ENCODE data around the gene SPTAN1. TPM values are rescaled to one million over a fixed set of nuclear protein-coding genes. Genes with fewer than 3 reads are reported as not detected.
A peak's percentile ranks its signal among the peaks of the same experiment; 100 is the strongest.

SPTAN1 gene
- total and polyA plus RNA-seq, 2 of the 4 experiments (the other 2 are of a cell fraction): 275 to 327 TPM

GRCh38 chr9:128635266-128636023, 83.1 kb downstream of the SPTAN1 start (continued):
- TF ChIP-seq MAFK (IDR thresholded peaks at IDR 0.05; ENCODE audit: low read depth, low read length): no peak
- peak; percentile 92 for TF ChIP-seq SMC3 (IDR thresholded peaks at IDR 0.05; ENCODE audit: low read depth, low read length)
- TF ChIP-seq CEBPB (IDR thresholded peaks at IDR 0.05; ENCODE audit: low read depth, low read length): no peak
- no peak for TF ChIP-seq RFX5 (IDR thresholded peaks at IDR 0.05; ENCODE audit: low read depth, low read length)

- Histone ChIP-seq H2AFZ (replicated peaks; ENCODE audit: low read length, poor library complexity) (peak overlapping the region; percentile 94), H3K18ac (ENCODE audit: low read depth, low read length) (peak overlapping the region; percentile 77; the same call in 1 of the 2 replicates), H3K79me1 (ENCODE audit: low read depth in 1 of 2, low read length in 2 of 2) (peaks cover 0 to 27% of the 10 kb centered on the region in 2 experiments; a peak in 2 of 4 replicates), H2BK5ac (ENCODE audit: low read depth, low read length, poor library complexity, severe bottlenecking) (peak overlapping the region; percentile 99), H2BK120ac (ENCODE audit: low read depth, low read length) (peak overlapping the region; percentile 97), H4K91ac (ENCODE audit: insufficient read depth, low read depth, low read length) (peak overlapping the region; percentile 100), H2AK9ac (replicated peaks; ENCODE audit: low read depth, low read length, poor library complexity) (peak overlapping the region; percentile 100), H3K14ac (replicated peaks; ENCODE audit: low read depth, low read length) (peak overlapping the region; percentile 97), H2BK15ac (ENCODE audit: low read depth, low read length) (peak overlapping the region; percentile 95; the same call in 2 of the 3 replicates), H4K8ac (ENCODE audit: low read depth in 2 of 2, low read length in 2 of 2) (peak overlapping the region; percentile 82 to 97), H3K4me1 (ENCODE audit: control insufficient read depth, insufficient read depth, low read length) (peaks cover 13% of the 10 kb centered on the region), H3K9ac (ENCODE audit: low read depth, low read length) (no peak overlapping the region), H3K36me3 (ENCODE audit: control insufficient read depth, insufficient read depth, low read length) (peaks cover 37% of the 10 kb centered on the region), H3K4me2 (ENCODE audit: low read depth, low read length) (no peak overlapping the region), H3K9me1 (ENCODE audit: insufficient read depth, low read length) (0 out of 2 replicates have a peak, but pooled peaks cover 5% of the 10 kb centered on the region), H3K23ac (ENCODE audit: low read depth, low read length) (0 out of 2 replicates have a peak overlapping the region, but pooled peaks have one; percentile 98), H2AK5ac (ENCODE audit: low read depth, low read length) (peak overlapping the region; percentile 100), H3K56ac (ENCODE audit: extremely low read depth, insufficient read depth, low read length) (peak overlapping the region; percentile 55; the same call in 1 of the 2 replicates), H3K9me3 (ENCODE audit: control insufficient read depth, insufficient read depth, low read length) (no peaks in the 10 kb centered on the region), H4K5ac (ENCODE audit: low read depth, low read length) (peak overlapping the region; percentile 90), H3K4ac (ENCODE audit: low read depth, low read length) (peak overlapping the region; percentile 100), H4K20me1 (ENCODE audit: insufficient read depth, low read length) (0 out of 2 replicates have a peak, but pooled peaks cover 3% of the 10 kb centered on the region), H2BK20ac (ENCODE audit: low read depth, low read length) (peak overlapping the region; percentile 90), H3K27me3 (ENCODE audit: control insufficient read depth, insufficient read depth, low read length) (no peaks in the 10 kb centered on the region), H3K27ac (ENCODE audit: insufficient read depth, low read length) (peak overlapping the region; percentile 98), H3K4me3 (ENCODE audit: insufficient read depth, low read depth, low read length) (no peak overlapping the region)
- ATAC-seq (ENCODE audit: low read depth) (peak; percentile 2; the same call in 1 of the 2 replicates), DNase-seq (no peak)
- ChIA-PET CTCF (interaction anchor here (0.6 to 1.0 kb wide), 11 partner anchors 27 to 313 kb away, joined by 3 to 5 read pairs (median 3); partner anchors contain the start of genes ENDOG and ZDHHC12), POLR2A (ENCODE audit: unreplicated experiment) (interaction anchor here (0.6 kb wide), 1 partner anchor 56 kb away, joined by 5 read pairs; no protein-coding TSS in a partner anchor)
- 95% methylated on average over 7 of the region's 16 CpGs; no CpG with 5 or more reads in 1 of the 2 experiments for WGBS, 2 experiments (ENCODE audit: extremely low coverage in 2 of 2, insufficient read length in 1 of 2)
- intact Hi-C loops (cut with micrococcal nuclease) (no loop called here), dilution Hi-C loops (cut with HindIII; ENCODE audit: low sequenced_read_pairs, unreplicated experiment) (no loop called here), in situ Hi-C loops (cut with MboI; ENCODE audit: low sequenced_read_pairs) (no loop called here)
- BruUV-seq (replicated peaks): no TSS peak
- TF ChIP-seq MXI1 (IDR thresholded peaks at IDR 0.05; ENCODE audit: borderline replicate concordance, low read depth, low read length) (no peak), RCOR1 (IDR thresholded peaks at IDR 0.05; ENCODE audit: insufficient replicate concordance, low read length) (no peak), MAZ (IDR thresholded peaks at IDR 0.05; ENCODE audit: borderline replicate concordance, low read depth, low read length) (no peak), SMC3 (IDR thresholded peaks at IDR 0.05; ENCODE audit: low read depth, low read length) (no peak)
Measured at GRCh38 chr9:128636024-128636390, 83.6 kb downstream of the SPTAN1 start.
